Loucy (cell line): Measurements from ENCODE around the gene EFL1.

Experiments
- H2AFZ ChIP-seq: fragments of 200-600 bp; sonication (generic); 2 replicates; pipeline ENCODE4 v1.6.0; 2016; ENCODE audit warnings: antibody characterized with exemption, mild to moderate bottlenecking, low read length, moderate library complexity
- H3F3A ChIP-seq: fragments of 200-600 bp; 2 replicates; pipeline ENCODE4 v1.6.0; 2016; ENCODE audit warnings: antibody characterized with exemption, low read depth, mild to moderate bottlenecking
- H3K27me3 ChIP-seq: fragments of 200-600 bp; sonication (generic); 2 replicates; pipeline ENCODE4 v1.6.1; 2014; ENCODE audit warnings: low read length, mild to moderate bottlenecking; ENCODE audit not compliant: insufficient read depth, poor library complexity, severe bottlenecking
- H3K36me3 ChIP-seq: fragments of 200-600 bp; sonication (generic); 2 replicates; pipeline ENCODE4 v1.6.1; 2016; ENCODE audit warnings: low read length; ENCODE audit not compliant: insufficient read depth
- H3K4me1 ChIP-seq: fragments of 200-600 bp; sonication (generic); 2 replicates; pipeline ENCODE4 v1.5.1; 2014; ENCODE audit warnings: low read length, mild to moderate bottlenecking; ENCODE audit not compliant: insufficient read depth, poor library complexity, severe bottlenecking
- H3K4me2 ChIP-seq: fragments of 200-600 bp; sonication (generic); 2 replicates; pipeline ENCODE4 v1.6.0; 2014; ENCODE audit warnings: antibody characterized with exemption, low read length, low read depth, mild to moderate bottlenecking; ENCODE audit not compliant: poor library complexity, severe bottlenecking
- H3K4me3 ChIP-seq: fragments of 200-600 bp; sonication (generic); 2 replicates; pipeline ENCODE4 v1.5.1; 2014; ENCODE audit warnings: low read length, mild to moderate bottlenecking, mixed read lengths; ENCODE audit not compliant: poor library complexity, severe bottlenecking
- H3K79me2 ChIP-seq: fragments of 200-600 bp; sonication (generic); 2 replicates; pipeline ENCODE4 v1.6.1; 2014; ENCODE audit warnings: low read length; ENCODE audit not compliant: insufficient read depth
- H3K9ac ChIP-seq: fragments of 200-600 bp; sonication (generic); 2 replicates; pipeline ENCODE4 v1.6.0; 2014; ENCODE audit warnings: mild to moderate bottlenecking, low read depth, low read length, moderate library complexity; ENCODE audit not compliant: poor library complexity, severe bottlenecking
- H3K9me2 ChIP-seq: fragments of 200-600 bp; sonication (generic); replicated peaks from 2 replicates; pipeline ENCODE4 v1.6.1; 2016; ENCODE audit warnings: low read depth, low read length, mixed read lengths
- H3K9me3 ChIP-seq: fragments of 200-600 bp; sonication (generic); 2 replicates; pipeline ENCODE4 v1.6.1; 2014; ENCODE audit warnings: mild to moderate bottlenecking, antibody characterized with exemption, low read length, low read depth; ENCODE audit not compliant: insufficient read depth
- H4K20me1 ChIP-seq: fragments of 200-600 bp; sonication (generic); 2 replicates; pipeline ENCODE4 v1.6.0; 2014; ENCODE audit warnings: antibody characterized with exemption, low read length, mild to moderate bottlenecking; ENCODE audit not compliant: insufficient read depth, poor library complexity, severe bottlenecking
- CTCF ChIP-seq: fragments of 200-600 bp; sonication (generic); conservative IDR thresholded peaks from 2 replicates; pipeline ENCODE4 v1.5.1; 2014; ENCODE audit warnings: mild to moderate bottlenecking, antibody characterized with exemption, low read length
- EZH2phosphoT487 ChIP-seq: fragments of 200-600 bp; IDR thresholded peaks from 2 replicates; pipeline ENCODE4 v1.6.1; 2018; ENCODE audit warnings: antibody characterized with exemption, mild to moderate bottlenecking, moderate library complexity, borderline replicate concordance

EFL1 gene

GRCh38 chr15:82103468-82103867 is 159.1 kb downstream of the EFL1 start:
- no peaks in the 10 kb centered on the region for H3K4me1 ChIP-seq
- no peaks in the 10 kb centered on the region for H3K27me3 ChIP-seq
- TF ChIP-seq CTCF (peak; percentile 54), EZH2phosphoT487 (no peak)
- no peaks in the 10 kb centered on the region for H3K9me3 ChIP-seq
- no peaks in the 10 kb centered on the region for H3K36me3 ChIP-seq
- H3F3A ChIP-seq = no peaks in the 10 kb centered on the region
- no peaks in the 10 kb centered on the region for H3K79me2 ChIP-seq
- no peak overlapping the region for H2AFZ ChIP-seq
- H3K4me3 ChIP-seq = no peak overlapping the region
- H3K9me2 ChIP-seq = no peaks in the 10 kb centered on the region
- H3K4me2 ChIP-seq = no peak overlapping the region
- no peak overlapping the region for H3K9ac ChIP-seq
- no peaks in the 10 kb centered on the region for H4K20me1 ChIP-seq

GRCh38 chr15:82100111-82100929 is 162.2 kb downstream of the EFL1 start:
- no peaks in the 10 kb centered on the region for H3K9me2 ChIP-seq
- H3K4me1 ChIP-seq = no peaks in the 10 kb centered on the region
- H2AFZ ChIP-seq = no peak overlapping the region
- no peaks in the 10 kb centered on the region for H3K79me2 ChIP-seq
- no peak for TF ChIP-seq CTCF
- TF ChIP-seq EZH2phosphoT487 = no peak
- H4K20me1 ChIP-seq = no peaks in the 10 kb centered on the region
- H3K27me3 ChIP-seq = no peaks in the 10 kb centered on the region
- H3K4me2 ChIP-seq = no peak overlapping the region
- H3K9me3 ChIP-seq = no peaks in the 10 kb centered on the region
- H3F3A ChIP-seq = no peaks in the 10 kb centered on the region
- no peak overlapping the region for H3K9ac ChIP-seq
- no peak overlapping the region for H3K4me3 ChIP-seq
- no peaks in the 10 kb centered on the region for H3K36me3 ChIP-seq

GRCh38 chr15:82098674-82099073 is 163.9 kb downstream of the EFL1 start:
- H3K79me2 ChIP-seq = no peaks in the 10 kb centered on the region
- no peaks in the 10 kb centered on the region for H3K4me1 ChIP-seq
- H3K36me3 ChIP-seq = no peaks in the 10 kb centered on the region
- no peaks in the 10 kb centered on the region for H3F3A ChIP-seq
- H3K9me3 ChIP-seq = no peaks in the 10 kb centered on the region
- no peaks in the 10 kb centered on the region for H3K27me3 ChIP-seq
- H2AFZ ChIP-seq = no peak overlapping the region
- H3K9me2 ChIP-seq = no peaks in the 10 kb centered on the region
- H3K4me3 ChIP-seq = no peak overlapping the region
- no peaks in the 10 kb centered on the region for H4K20me1 ChIP-seq
- no peak overlapping the region for H3K9ac ChIP-seq
- no peak for TF ChIP-seq EZH2phosphoT487
- TF ChIP-seq CTCF = no peak
- no peak overlapping the region for H3K4me2 ChIP-seq
